GM23248 (cell line): Measurements from ENCODE around the gene BCAP31. TPM values are rescaled to one million over a fixed set of nuclear protein-coding genes. Genes with fewer than 3 reads are reported as not detected.
"Not testable (repeated sequence)": the region's sequence is repeated elsewhere in the genome, so short reads cannot be mapped to it uniquely, and the experiment has no call there.

Source experiments
- DNase-seq: peaks from one replicate; pipeline ENCODE4 v3.0.0-alpha.2; 2015
- H2AFZ ChIP-seq: fragments of 200-600 bp; sonication (generic); 2 replicates; pipeline ENCODE4 v1.6.1; 2016; ENCODE audit warnings: antibody characterized with exemption
- H3F3A ChIP-seq: fragments of 200-600 bp; sonication (generic); 2 replicates; pipeline ENCODE4 v1.6.1; 2016; ENCODE audit warnings: mild to moderate bottlenecking, antibody characterized with exemption, mixed run types; ENCODE audit not compliant: insufficient read depth
- H3K27ac ChIP-seq: fragments of 200-600 bp; sonication (generic); 2 replicates; pipeline ENCODE4 v1.5.1; 2016; ENCODE audit warnings: mild to moderate bottlenecking
- H3K27me3 ChIP-seq: fragments of 200-600 bp; sonication (generic); replicated peaks from 2 replicates; pipeline ENCODE4 v1.6.1; 2016; ENCODE audit warnings: mild to moderate bottlenecking; ENCODE audit not compliant: insufficient read depth
- H3K36me3 ChIP-seq: fragments of 200-600 bp; sonication (generic); 2 replicates; pipeline ENCODE4 v1.6.1; 2016; ENCODE audit warnings: low read depth, mild to moderate bottlenecking
- H3K4me1 ChIP-seq: fragments of 200-600 bp; sonication (generic); 2 replicates; pipeline ENCODE4 v1.6.1; 2016; ENCODE audit warnings: mild to moderate bottlenecking; ENCODE audit not compliant: insufficient read depth
- H3K4me2 ChIP-seq: fragments of 200-600 bp; sonication (generic); one replicate; pipeline ENCODE4 v1.6.1; 2016; ENCODE audit warnings: mild to moderate bottlenecking; ENCODE audit not compliant: unreplicated experiment
- H3K4me3 ChIP-seq: fragments of 200-600 bp; sonication (generic); 2 replicates; pipeline ENCODE4 v1.5.1; 2016; ENCODE audit warnings: mild to moderate bottlenecking
- H3K79me2 ChIP-seq: fragments of 200-600 bp; sonication (generic); 2 replicates; pipeline ENCODE4 v1.6.1; 2016; ENCODE audit warnings: mild to moderate bottlenecking; ENCODE audit not compliant: insufficient read depth
- H3K9ac ChIP-seq: fragments of 200-600 bp; sonication (generic); 2 replicates; pipeline ENCODE4 v1.6.1; 2016; ENCODE audit warnings: mild to moderate bottlenecking
- H3K9me2 ChIP-seq: fragments of 200-600 bp; sonication (generic); 2 replicates; pipeline ENCODE4 v1.6.1; 2016; ENCODE audit warnings: mixed run types, mild to moderate bottlenecking, moderate library complexity; ENCODE audit not compliant: insufficient read depth
- H3K9me3 ChIP-seq: fragments of 200-600 bp; sonication (generic); one replicate; pipeline ENCODE4 v1.6.1; 2017; ENCODE audit warnings: low read depth
- H4K20me1 ChIP-seq: fragments of 200-600 bp; sonication (generic); 2 replicates; pipeline ENCODE4 v1.6.0; 2016; ENCODE audit not compliant: insufficient read depth
- EZH2 ChIP-seq: fragments of 200-600 bp; sonication (generic); IDR thresholded peaks from 2 replicates; pipeline ENCODE4 v1.6.1; 2018; ENCODE audit warnings: antibody characterized with exemption, mild to moderate bottlenecking; ENCODE audit not compliant: insufficient read depth, poor library complexity, severe bottlenecking
- EZH2phosphoT487 ChIP-seq: fragments of 200-600 bp; sonication (generic); IDR thresholded peaks from 2 replicates; pipeline ENCODE4 v1.6.1; 2018; ENCODE audit warnings: antibody characterized with exemption, moderate library complexity, mild to moderate bottlenecking, low read depth; ENCODE audit not compliant: insufficient read depth
- WGBS, 2 experiments: methylation state at CpG; one replicate each; pipeline ENCODE4 v1.1.6; 2015 to 2017; ENCODE audit warnings: low lambda C conversion rate in 2 of 2, low coverage in 1 of 2; ENCODE audit errors: missing lambda C conversion rate in 2 of 2; 5-methylcytosine and 5-hydroxymethylcytosine counted together
- in situ Hi-C: fragments of 300-500 bp; cut with MboI; formaldehyde crosslinking; loops from 2 replicates; pipeline ENCODE4 v1.15.0; 2020
- polyA plus RNA-seq: library from polyadenylated mRNA; unstranded; fragments of >200 nt; fragmentation: Nextera tagmentation; extraction: Ambion mirVana; gene quantifications from 2 replicates; pipeline ENCODE4 v1.2.1, GENCODE V29; 2016
- total RNA-seq: library from RNA; depleted of rRNA; stranded (reverse); fragments of >200 nt; shearing (Covaris generic); gene quantifications from 2 replicates; pipeline ENCODE4 v1.2.3, GENCODE V29; 2014

Gene BCAP31
- total and polyA plus RNA-seq, 2 experiments from 2014 or later: 180 to 317 TPM

DNA sequence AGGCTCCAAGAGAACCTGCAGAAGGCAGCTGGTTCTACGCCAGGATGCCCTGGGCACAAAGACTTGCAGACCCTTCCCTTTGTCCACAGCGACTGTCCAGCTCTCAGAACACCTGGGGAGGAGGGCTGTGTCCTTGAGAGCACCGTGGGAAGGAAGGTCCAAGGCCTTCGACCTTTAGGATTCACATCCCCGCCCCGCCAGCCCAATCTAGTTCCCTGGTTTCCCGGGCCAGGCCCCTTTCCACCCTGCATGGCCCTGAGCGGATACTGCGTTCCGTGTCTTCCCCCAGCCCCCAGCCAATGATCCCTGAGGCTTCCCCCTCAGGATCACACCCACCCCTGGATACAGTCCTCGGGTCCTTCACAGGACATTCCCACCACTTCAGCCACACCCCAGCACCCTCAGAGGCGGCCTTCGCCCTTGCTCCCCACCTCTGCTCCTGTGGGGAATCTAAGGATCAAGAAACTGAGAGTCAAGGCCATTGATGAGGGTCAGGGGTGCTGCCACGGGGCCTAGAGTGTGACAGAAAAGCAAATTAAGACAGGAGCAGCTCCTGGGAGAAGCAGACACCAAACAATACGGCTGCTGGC lies 9.6 kb upstream of the BCAP31 start:
- Histone ChIP-seq H3K4me1 (no peaks in the 10 kb centered on the region), H3K27me3 (no peaks in the 10 kb centered on the region), H2AFZ (no peak overlapping the region), H3K36me3 (no peaks in the 10 kb centered on the region), H4K20me1 (no peaks in the 10 kb centered on the region), H3K9me3 (no peaks in the 10 kb centered on the region), H3F3A (no peaks in the 10 kb centered on the region), H3K9me2 (no peaks in the 10 kb centered on the region), H3K9ac (no peak overlapping the region), H3K4me2 (no peak overlapping the region), H3K27ac (no peak overlapping the region), H3K79me2 (no peaks in the 10 kb centered on the region), H3K4me3 (no peak overlapping the region)
- in situ Hi-C loops: no loop called here
- WGBS, 2 experiments: 77 to 80% methylated on average over 11 to 13 of the region's 15 CpGs
- TF ChIP-seq EZH2: no peak
- TF ChIP-seq EZH2phosphoT487: no peak
- DNase-seq: no peak

DNA sequence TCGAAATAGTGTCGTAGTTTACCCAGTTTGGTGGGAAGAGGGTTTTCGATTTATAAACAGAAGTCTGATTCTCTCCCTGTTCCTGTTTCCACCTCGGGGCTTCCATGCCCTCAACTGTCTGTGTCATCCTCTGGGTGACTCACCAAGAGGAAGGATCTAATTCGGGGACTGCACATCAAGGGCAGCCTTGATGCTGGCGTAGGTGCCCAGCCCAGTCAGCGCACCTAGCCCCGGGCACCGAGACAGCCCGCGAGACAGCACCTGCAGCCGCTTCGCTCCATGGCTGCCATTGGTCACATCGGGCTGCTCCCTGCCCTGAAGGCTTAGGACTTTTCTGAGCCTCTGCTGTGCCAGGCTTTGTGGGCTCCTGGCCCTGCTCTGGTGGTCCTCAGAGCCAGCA lies 8.2 kb upstream of the BCAP31 start:
- WGBS, 2 experiments: 84 to 88% methylated on average over 10 to 11 of the region's 14 CpGs
- no peak overlapping the region for H3K4me3 ChIP-seq
- H3K27me3 ChIP-seq: no peaks in the 10 kb centered on the region
- H3F3A ChIP-seq: no peaks in the 10 kb centered on the region
- no peak for TF ChIP-seq EZH2
- no peak for TF ChIP-seq EZH2phosphoT487
- peaks cover 7% of the 10 kb centered on the region; the same call in 1 of the 2 replicates for H3K79me2 ChIP-seq
- no peaks in the 10 kb centered on the region for H4K20me1 ChIP-seq
- no peaks in the 10 kb centered on the region for H3K9me2 ChIP-seq
- H3K4me1 ChIP-seq: 0 out of 2 replicates have a peak, but pooled peaks cover under 1% of the 10 kb centered on the region
- in situ Hi-C loops: no loop called here
- no peaks in the 10 kb centered on the region for H3K36me3 ChIP-seq
- H3K27ac ChIP-seq: no peak overlapping the region
- no peak overlapping the region for H3K4me2 ChIP-seq
- no peak overlapping the region for H2AFZ ChIP-seq
- H3K9me3 ChIP-seq: no peaks in the 10 kb centered on the region
- DNase-seq: peak; percentile 38
- no peak overlapping the region for H3K9ac ChIP-seq

DNA sequence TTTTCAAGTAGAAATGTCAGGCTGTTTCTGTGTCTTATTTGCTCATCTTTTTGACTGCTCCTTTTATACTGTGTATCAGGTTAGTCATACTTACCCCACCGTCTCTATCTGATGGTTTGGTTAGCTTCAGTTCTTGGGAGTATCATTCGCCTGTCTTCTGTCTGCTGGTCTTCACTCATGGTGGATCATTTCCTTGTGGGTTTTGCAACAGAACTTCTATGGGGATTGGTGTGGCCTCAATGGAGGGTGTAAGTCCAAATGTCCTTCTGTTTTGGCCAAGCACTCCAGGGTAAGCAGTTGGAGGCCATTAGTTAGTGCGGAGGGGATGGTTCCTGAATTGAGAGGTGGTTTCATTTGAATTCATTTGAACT lies 7.6 kb upstream of the BCAP31 start:
- H3K36me3 ChIP-seq: no peaks in the 10 kb centered on the region
- H3F3A ChIP-seq: no peaks in the 10 kb centered on the region
- H2AFZ ChIP-seq: no peak overlapping the region
- DNase-seq: no peak
- H4K20me1 ChIP-seq: no peaks in the 10 kb centered on the region
- no peak overlapping the region for H3K9ac ChIP-seq
- in situ Hi-C loops: no loop called here
- H3K79me2 ChIP-seq: peaks cover 7% of the 10 kb centered on the region; the same call in 1 of the 2 replicates
- H3K9me3 ChIP-seq: no peaks in the 10 kb centered on the region
- H3K4me2 ChIP-seq: no peak overlapping the region
- 100% methylated on average over 3 of the region's 3 CpGs for WGBS, 2 experiments
- H3K4me3 ChIP-seq: no peak overlapping the region
- no peaks in the 10 kb centered on the region for H3K27me3 ChIP-seq
- H3K27ac ChIP-seq: no peak overlapping the region
- TF ChIP-seq EZH2: no peak
- no peak for TF ChIP-seq EZH2phosphoT487
- H3K4me1 ChIP-seq: 0 out of 2 replicates have a peak, but pooled peaks cover 7% of the 10 kb centered on the region
- H3K9me2 ChIP-seq: no peaks in the 10 kb centered on the region

DNA sequence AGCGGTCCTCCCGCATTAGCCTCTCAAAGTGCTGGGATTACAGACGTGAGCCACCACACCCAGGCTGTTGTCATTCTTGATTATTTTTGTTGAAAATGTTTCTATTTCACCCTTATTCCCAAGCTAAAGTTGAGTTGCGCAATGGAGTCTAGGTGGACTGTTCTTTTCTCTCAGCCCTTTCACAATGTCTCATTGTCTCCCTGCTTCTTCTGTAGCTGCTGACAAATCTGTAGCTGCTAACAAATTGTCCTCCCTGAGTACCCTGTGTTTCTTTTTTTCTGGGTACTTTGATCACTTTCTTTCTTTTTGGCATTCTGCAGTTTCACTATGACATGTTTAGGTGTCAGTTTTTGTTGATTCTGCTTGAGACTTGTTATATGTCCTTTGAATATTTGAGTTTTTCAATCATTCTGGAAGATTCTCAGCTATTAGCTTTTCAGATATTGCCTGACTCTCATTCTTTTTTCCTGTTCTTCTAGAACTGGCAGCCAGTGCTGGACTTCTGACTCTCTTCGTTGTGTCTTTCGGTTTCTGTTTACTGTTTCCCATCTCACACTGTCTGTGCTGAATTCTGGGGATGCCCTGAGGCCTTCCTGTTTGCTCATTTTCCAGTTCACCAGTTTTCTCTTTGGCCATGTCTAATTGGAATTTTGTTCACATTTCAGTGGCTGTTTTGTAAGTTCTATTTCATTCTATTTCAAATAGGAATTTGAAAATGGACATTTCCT lies 7.1 kb upstream of the BCAP31 start:
- Histone ChIP-seq H3F3A (no peaks in the 10 kb centered on the region), H3K9me3 (no peaks in the 10 kb centered on the region), H3K4me2 (no peak overlapping the region), H3K27ac (no peak overlapping the region), H4K20me1 (no peaks in the 10 kb centered on the region), H3K27me3 (no peaks in the 10 kb centered on the region), H3K79me2 (peaks cover 7% of the 10 kb centered on the region; the same call in 1 of the 2 replicates), H3K4me3 (no peak overlapping the region), H3K36me3 (no peaks in the 10 kb centered on the region), H3K9ac (no peak overlapping the region), H2AFZ (no peak overlapping the region), H3K4me1 (0 out of 2 replicates have a peak, but pooled peaks cover 8% of the 10 kb centered on the region), H3K9me2 (no peaks in the 10 kb centered on the region)
- TF ChIP-seq EZH2 (no peak), EZH2phosphoT487 (no peak)
- WGBS, 2 experiments: 98% methylated on average over 6 of the region's 6 CpGs
- DNase-seq: peak; percentile 35
- in situ Hi-C loops: no loop called here

DNA sequence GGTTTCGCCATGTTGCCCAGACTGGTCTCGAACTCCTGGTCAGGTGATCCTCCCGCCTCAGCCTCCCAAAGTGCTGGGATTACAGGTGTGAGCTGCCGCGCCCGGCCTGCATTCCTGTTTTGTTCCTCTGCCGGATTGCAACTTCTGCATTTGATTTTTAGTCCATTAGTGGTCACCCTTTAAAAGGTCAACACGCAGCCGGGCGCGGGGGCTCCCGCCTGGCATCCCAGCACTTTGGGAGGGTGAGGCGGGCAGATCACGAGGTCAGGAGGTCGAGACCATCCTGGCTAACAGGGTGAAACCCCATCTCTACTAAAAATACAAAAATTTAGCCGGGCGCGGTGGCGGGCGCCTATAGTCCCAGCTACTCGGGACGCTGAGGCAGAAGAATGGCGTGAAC lies 5.9 kb upstream of the BCAP31 start:
- in situ Hi-C loops, H3K79me2 ChIP-seq: not testable (repeated sequence)

More for the DNA sequence above, 5.9 kb upstream of the BCAP31 start:
- not testable (repeated sequence) for H3K4me2 ChIP-seq, H3F3A ChIP-seq, H3K36me3 ChIP-seq, H3K27me3 ChIP-seq, H2AFZ ChIP-seq, H3K4me1 ChIP-seq, H3K4me3 ChIP-seq, H4K20me1 ChIP-seq, H3K9ac ChIP-seq, H3K9me2 ChIP-seq, H3K27ac ChIP-seq, H3K9me3 ChIP-seq, DNase-seq
- WGBS, 2 experiments: 96 to 98% methylated on average over 16 to 23 of the region's 23 CpGs
